ENCODE measurements around the gene RFC1. TPM values are rescaled to one million over a fixed set of nuclear protein-coding genes. Genes with fewer than 3 reads are reported as not detected.

Gene RFC1
- total and polyA plus RNA-seq, 4 donors = 13.3 to 45.2 (median 30.8) TPM

GRCh38 chr4:39390603-39391002 lies 24.4 kb upstream of the RFC1 start (continued):
- TF ChIP-seq TAF1 (conservative IDR thresholded peaks at IDR 0.05) = no peak

- Histone ChIP-seq H3K36me3 (ENCODE audit: control insufficient read depth in 4 of 4, insufficient read depth in 3 of 4, low read depth in 1 of 4, low read length in 3 of 4) (no peaks in the 10 kb centered on the region), H3K4me3 (ENCODE audit: low read depth in 1 of 3, low read length in 3 of 3) (no peak overlapping the region), H3K27me3 (ENCODE audit: control insufficient read depth in 4 of 4, insufficient read depth in 4 of 4, low read length in 3 of 4) (no peaks in the 10 kb centered on the region), H3K4me1 (ENCODE audit: control insufficient read depth in 4 of 4, insufficient read depth in 4 of 4, low read length in 3 of 4) (no peaks in the 10 kb centered on the region), H3K9ac (ENCODE audit: low read depth in 1 of 2, low read length in 2 of 2) (no peak overlapping the region), H3K9me3 (ENCODE audit: control insufficient read depth in 4 of 4, low read length in 3 of 4) (no peaks in the 10 kb centered on the region), H3K27ac (ENCODE audit: low read depth in 1 of 2, low read length in 2 of 2) (no peak overlapping the region)
- DNase-seq (ENCODE audit: low spot score) = no peak
- no peak for TF ChIP-seq GABPA (IDR thresholded peaks at IDR 0.05 in 1 of 2, conservative IDR thresholded peaks at IDR 0.05 in 1 of 2)
- TF ChIP-seq EGR1 (IDR thresholded peaks at IDR 0.05; ENCODE audit: low read depth in 2 of 2) = no peak
- no peak for TF ChIP-seq FOXA2 (IDR thresholded peaks at IDR 0.05)
- TF ChIP-seq ATF3 (IDR thresholded peaks at IDR 0.05) = no peak
- TF ChIP-seq REST (IDR thresholded peaks at IDR 0.05) = no peak
- no peak for TF ChIP-seq ZBTB33 (IDR thresholded peaks at IDR 0.05)
- TF ChIP-seq YY1 (IDR thresholded peaks at IDR 0.05) = no peak
- TF ChIP-seq SP1 (IDR thresholded peaks at IDR 0.05) = no peak
- no peak for TF ChIP-seq RXRA (IDR thresholded peaks at IDR 0.05)
- TF ChIP-seq MAX (IDR thresholded peaks at IDR 0.05) = no peak
- WGBS = 96% methylated on average over 11 of the region's 11 CpGs
Observed at GRCh38 chr4:39384563-39384962, 18.4 kb upstream of the RFC1 start.

GRCh38 chr4:39383690-39384089 lies 17.5 kb upstream of the RFC1 start:
- no peaks in the 10 kb centered on the region for H3K27me3 ChIP-seq (ENCODE audit: control insufficient read depth in 4 of 4, insufficient read depth in 4 of 4, low read length in 3 of 4)
- H3K36me3 ChIP-seq (ENCODE audit: control insufficient read depth in 4 of 4, insufficient read depth in 3 of 4, low read depth in 1 of 4, low read length in 3 of 4) = no peaks in the 10 kb centered on the region
- 92% methylated on average over 1 of the region's 1 CpG for WGBS
- H3K9me3 ChIP-seq (ENCODE audit: control insufficient read depth in 4 of 4, low read length in 3 of 4) = no peaks in the 10 kb centered on the region
- no peak for DNase-seq (ENCODE audit: low spot score)
- peak in 1 of 2 donors; percentile 52 for TF ChIP-seq RAD21 (IDR thresholded peaks at IDR 0.05)
- TF ChIP-seq MAX (IDR thresholded peaks at IDR 0.05) = no peak
- TF ChIP-seq FOXA1 (IDR thresholded peaks at IDR 0.05) = no peak
- no peak for TF ChIP-seq GABPA (IDR thresholded peaks at IDR 0.05 in 1 of 2, conservative IDR thresholded peaks at IDR 0.05 in 1 of 2)
- no peak for TF ChIP-seq RXRA (IDR thresholded peaks at IDR 0.05)
- H3K9ac ChIP-seq (ENCODE audit: low read depth in 1 of 2, low read length in 2 of 2) = no peak overlapping the region
- no peak overlapping the region for H3K27ac ChIP-seq (ENCODE audit: low read depth in 1 of 2, low read length in 2 of 2)
- no peaks in the 10 kb centered on the region for H3K4me1 ChIP-seq (ENCODE audit: control insufficient read depth in 4 of 4, insufficient read depth in 4 of 4, low read length in 3 of 4)
- no peak overlapping the region for H3K4me3 ChIP-seq (ENCODE audit: low read depth in 1 of 3, low read length in 3 of 3)

Data from liver (tissue), 9 donors.